H1 (cell line): ENCODE measurements around the gene CDH1. TPM values are rescaled to one million over a fixed set of nuclear protein-coding genes. Genes with fewer than 3 reads are reported as not detected.

ENCODE experiments used
- ASH2L ChIP-seq: fragments of 200-600, 300-600 bp; sonication (generic); IDR thresholded peaks from one replicate; pipeline ENCODE4 v1.7.1; 2017; ENCODE audit warnings: low read length
- CBX8 ChIP-seq: fragments of 300-800, 300-1000 bp; sonication (generic); IDR thresholded peaks from 2 replicates; pipeline ENCODE4 v1.7.1; 2016; ENCODE audit warnings: low read depth, low read length, borderline replicate concordance
- E2F6 ChIP-seq: IDR thresholded peaks from 2 replicates; pipeline ENCODE4 v1.6.1; 2012; ENCODE audit warnings: inconsistent platforms
- GABPA ChIP-seq: IDR thresholded peaks from 2 replicates; pipeline ENCODE4 v1.6.1; 2011; ENCODE audit warnings: mild to moderate bottlenecking, low read length, moderate library complexity, borderline replicate concordance; ENCODE audit not compliant: insufficient read depth
- JUN ChIP-seq: IDR thresholded peaks from 2 replicates; pipeline ENCODE4 v1.6.1; 2011; ENCODE audit warnings: low read depth, mild to moderate bottlenecking, improper control_type of control experiment, low read length
- NRF1 ChIP-seq: IDR thresholded peaks from 2 replicates; pipeline ENCODE4 v1.6.1; 2011; ENCODE audit warnings: mild to moderate bottlenecking, low read depth, low read length, improper control_type of control experiment
- RNF2 ChIP-seq: fragments of 200-900, 300-1000 bp; sonication (generic); IDR thresholded peaks from 2 replicates; pipeline ENCODE4 v1.7.1; 2016; ENCODE audit warnings: borderline replicate concordance, low read depth, mild to moderate bottlenecking, antibody characterized with exemption, low read length; ENCODE audit not compliant: poor library complexity, severe bottlenecking; ENCODE audit errors: missing control alignments
- SIRT6 ChIP-seq: IDR thresholded peaks from one replicate; pipeline ENCODE4 v1.7.1; 2012; ENCODE audit warnings: low read length, inconsistent platforms
- polyA plus RNA-seq, 7 experiments: library from polyadenylated mRNA; depleted of rRNA in 3 of 7; stranded (reverse) in 5 of 7; unstranded in 2 of 7; fragments of >200 nt in 5 of 7; fragments of 200-250 nt in 2 of 7; gene quantifications; 1 replicate in 5 of 7; 2 replicates in 1 of 7; 4 replicates in 1 of 7; pipeline versions ENCODE4 v1.2.1 to v1.2.3, GENCODE V29; 2011 to 2013; ENCODE audit warnings: missing spikeins in 2 of 7, mixed read lengths in 2 of 7
- total RNA-seq: library from RNA; stranded (reverse); fragmentation: NEBNext Ultra II Directional; extraction: Animal tissue kit (Norgen Biotek cat#: 25700); gene quantifications from 2 replicates; pipeline ENCODE4 v1.2.1, GENCODE V29; 2021
- TF ChIP-seq, protein P1 (sequence below): fragments of 300-600 bp; sonication (generic); IDR thresholded peaks from 2 replicates; pipeline ENCODE4 v1.7.1; 2012; ENCODE audit warnings: low read length, moderate library complexity, mild to moderate bottlenecking, inconsistent platforms; ENCODE audit not compliant: insufficient replicate concordance
- TF ChIP-seq, protein P2 (sequence below): IDR thresholded peaks from 2 replicates; pipeline ENCODE4 v1.6.1; 2012; ENCODE audit warnings: inconsistent platforms

Gene CDH1
- total and polyA plus RNA-seq, 2 of the 8 experiments (the other 6 are each of a cell fraction or from before 2014, with no cell fraction given), result 133 to 265 TPM

DNA sequence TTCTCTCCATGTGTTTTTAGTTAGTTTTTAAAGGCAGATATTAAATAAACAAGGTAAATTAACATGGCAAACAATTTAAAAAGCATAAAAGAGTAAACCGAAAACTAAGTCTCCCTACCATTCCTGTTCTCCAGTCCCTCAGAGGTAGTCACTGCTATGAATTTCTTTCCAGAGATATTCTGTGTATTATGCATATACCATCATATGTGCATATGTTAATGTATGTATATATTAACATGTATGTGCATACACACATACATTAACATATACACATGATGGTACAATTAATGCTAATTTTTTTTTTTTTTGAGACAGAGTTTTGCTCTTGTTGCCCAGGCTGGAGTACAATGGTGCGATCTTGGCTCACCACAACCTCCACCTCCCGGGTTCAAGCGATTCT is 138.8 kb downstream of the CDH1 start (continued):
- TF ChIP-seq, protein P1, sequence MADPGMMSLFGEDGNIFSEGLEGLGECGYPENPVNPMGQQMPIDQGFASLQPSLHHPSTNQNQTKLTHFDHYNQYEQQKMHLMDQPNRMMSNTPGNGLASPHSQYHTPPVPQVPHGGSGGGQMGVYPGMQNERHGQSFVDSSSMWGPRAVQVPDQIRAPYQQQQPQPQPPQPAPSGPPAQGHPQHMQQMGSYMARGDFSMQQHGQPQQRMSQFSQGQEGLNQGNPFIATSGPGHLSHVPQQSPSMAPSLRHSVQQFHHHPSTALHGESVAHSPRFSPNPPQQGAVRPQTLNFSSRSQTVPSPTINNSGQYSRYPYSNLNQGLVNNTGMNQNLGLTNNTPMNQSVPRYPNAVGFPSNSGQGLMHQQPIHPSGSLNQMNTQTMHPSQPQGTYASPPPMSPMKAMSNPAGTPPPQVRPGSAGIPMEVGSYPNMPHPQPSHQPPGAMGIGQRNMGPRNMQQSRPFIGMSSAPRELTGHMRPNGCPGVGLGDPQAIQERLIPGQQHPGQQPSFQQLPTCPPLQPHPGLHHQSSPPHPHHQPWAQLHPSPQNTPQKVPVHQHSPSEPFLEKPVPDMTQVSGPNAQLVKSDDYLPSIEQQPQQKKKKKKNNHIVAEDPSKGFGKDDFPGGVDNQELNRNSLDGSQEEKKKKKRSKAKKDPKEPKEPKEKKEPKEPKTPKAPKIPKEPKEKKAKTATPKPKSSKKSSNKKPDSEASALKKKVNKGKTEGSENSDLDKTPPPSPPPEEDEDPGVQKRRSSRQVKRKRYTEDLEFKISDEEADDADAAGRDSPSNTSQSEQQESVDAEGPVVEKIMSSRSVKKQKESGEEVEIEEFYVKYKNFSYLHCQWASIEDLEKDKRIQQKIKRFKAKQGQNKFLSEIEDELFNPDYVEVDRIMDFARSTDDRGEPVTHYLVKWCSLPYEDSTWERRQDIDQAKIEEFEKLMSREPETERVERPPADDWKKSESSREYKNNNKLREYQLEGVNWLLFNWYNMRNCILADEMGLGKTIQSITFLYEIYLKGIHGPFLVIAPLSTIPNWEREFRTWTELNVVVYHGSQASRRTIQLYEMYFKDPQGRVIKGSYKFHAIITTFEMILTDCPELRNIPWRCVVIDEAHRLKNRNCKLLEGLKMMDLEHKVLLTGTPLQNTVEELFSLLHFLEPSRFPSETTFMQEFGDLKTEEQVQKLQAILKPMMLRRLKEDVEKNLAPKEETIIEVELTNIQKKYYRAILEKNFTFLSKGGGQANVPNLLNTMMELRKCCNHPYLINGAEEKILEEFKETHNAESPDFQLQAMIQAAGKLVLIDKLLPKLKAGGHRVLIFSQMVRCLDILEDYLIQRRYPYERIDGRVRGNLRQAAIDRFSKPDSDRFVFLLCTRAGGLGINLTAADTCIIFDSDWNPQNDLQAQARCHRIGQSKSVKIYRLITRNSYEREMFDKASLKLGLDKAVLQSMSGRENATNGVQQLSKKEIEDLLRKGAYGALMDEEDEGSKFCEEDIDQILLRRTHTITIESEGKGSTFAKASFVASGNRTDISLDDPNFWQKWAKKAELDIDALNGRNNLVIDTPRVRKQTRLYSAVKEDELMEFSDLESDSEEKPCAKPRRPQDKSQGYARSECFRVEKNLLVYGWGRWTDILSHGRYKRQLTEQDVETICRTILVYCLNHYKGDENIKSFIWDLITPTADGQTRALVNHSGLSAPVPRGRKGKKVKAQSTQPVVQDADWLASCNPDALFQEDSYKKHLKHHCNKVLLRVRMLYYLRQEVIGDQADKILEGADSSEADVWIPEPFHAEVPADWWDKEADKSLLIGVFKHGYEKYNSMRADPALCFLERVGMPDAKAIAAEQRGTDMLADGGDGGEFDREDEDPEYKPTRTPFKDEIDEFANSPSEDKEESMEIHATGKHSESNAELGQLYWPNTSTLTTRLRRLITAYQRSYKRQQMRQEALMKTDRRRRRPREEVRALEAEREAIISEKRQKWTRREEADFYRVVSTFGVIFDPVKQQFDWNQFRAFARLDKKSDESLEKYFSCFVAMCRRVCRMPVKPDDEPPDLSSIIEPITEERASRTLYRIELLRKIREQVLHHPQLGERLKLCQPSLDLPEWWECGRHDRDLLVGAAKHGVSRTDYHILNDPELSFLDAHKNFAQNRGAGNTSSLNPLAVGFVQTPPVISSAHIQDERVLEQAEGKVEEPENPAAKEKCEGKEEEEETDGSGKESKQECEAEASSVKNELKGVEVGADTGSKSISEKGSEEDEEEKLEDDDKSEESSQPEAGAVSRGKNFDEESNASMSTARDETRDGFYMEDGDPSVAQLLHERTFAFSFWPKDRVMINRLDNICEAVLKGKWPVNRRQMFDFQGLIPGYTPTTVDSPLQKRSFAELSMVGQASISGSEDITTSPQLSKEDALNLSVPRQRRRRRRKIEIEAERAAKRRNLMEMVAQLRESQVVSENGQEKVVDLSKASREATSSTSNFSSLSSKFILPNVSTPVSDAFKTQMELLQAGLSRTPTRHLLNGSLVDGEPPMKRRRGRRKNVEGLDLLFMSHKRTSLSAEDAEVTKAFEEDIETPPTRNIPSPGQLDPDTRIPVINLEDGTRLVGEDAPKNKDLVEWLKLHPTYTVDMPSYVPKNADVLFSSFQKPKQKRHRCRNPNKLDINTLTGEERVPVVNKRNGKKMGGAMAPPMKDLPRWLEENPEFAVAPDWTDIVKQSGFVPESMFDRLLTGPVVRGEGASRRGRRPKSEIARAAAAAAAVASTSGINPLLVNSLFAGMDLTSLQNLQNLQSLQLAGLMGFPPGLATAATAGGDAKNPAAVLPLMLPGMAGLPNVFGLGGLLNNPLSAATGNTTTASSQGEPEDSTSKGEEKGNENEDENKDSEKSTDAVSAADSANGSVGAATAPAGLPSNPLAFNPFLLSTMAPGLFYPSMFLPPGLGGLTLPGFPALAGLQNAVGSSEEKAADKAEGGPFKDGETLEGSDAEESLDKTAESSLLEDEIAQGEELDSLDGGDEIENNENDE, result no peak
- TF ChIP-seq, protein P2, sequence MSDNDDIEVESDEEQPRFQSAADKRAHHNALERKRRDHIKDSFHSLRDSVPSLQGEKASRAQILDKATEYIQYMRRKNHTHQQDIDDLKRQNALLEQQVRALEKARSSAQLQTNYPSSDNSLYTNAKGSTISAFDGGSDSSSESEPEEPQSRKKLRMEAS, result no peak
- TF ChIP-seq E2F6, result no peak
- no peak for TF ChIP-seq GABPA
- TF ChIP-seq ASH2L, result no peak
- no peak for TF ChIP-seq RNF2
- TF ChIP-seq SIRT6, result no peak
- TF ChIP-seq NRF1, result no peak
- TF ChIP-seq JUN, result no peak
- no peak for TF ChIP-seq CBX8
